NT2/D1 (cell line): Measurements from ENCODE around the gene RPL19.

ENCODE experiments used
- DNase-seq: peaks from one replicate; pipeline ENCODE4 v3.0.0-alpha.2; 2011; ENCODE audit warnings: low read depth, low spot score
- H3K27me3 ChIP-seq: 2 replicates; pipeline ENCODE4 v1.6.0; 2011; ENCODE audit warnings: mild to moderate bottlenecking; ENCODE audit not compliant: insufficient read length, insufficient read depth
- H3K36me3 ChIP-seq: 2 replicates; pipeline ENCODE4 v1.6.1; 2011; ENCODE audit warnings: mild to moderate bottlenecking, low read length, mixed read lengths; ENCODE audit not compliant: insufficient read depth, insufficient read length
- H3K4me1 ChIP-seq: 2 replicates; pipeline ENCODE4 v1.5.1; 2011; ENCODE audit not compliant: insufficient read depth, insufficient read length
- H3K4me3 ChIP-seq: 2 replicates; pipeline ENCODE4 v1.5.1; 2011; ENCODE audit warnings: low read depth; ENCODE audit not compliant: insufficient read length
- H3K9ac ChIP-seq: 2 replicates; pipeline ENCODE4 v1.6.0; 2011; ENCODE audit warnings: low read depth; ENCODE audit not compliant: insufficient read length
- H3K9me3 ChIP-seq: 2 replicates; pipeline ENCODE4 v1.5.1; 2011; ENCODE audit warnings: mild to moderate bottlenecking, low read length; ENCODE audit not compliant: insufficient read depth
- SUZ12 ChIP-seq: IDR thresholded peaks from 2 replicates; pipeline ENCODE4 v1.6.1; 2011; ENCODE audit not compliant: insufficient read length, insufficient read depth; ENCODE audit errors: extremely low read depth
- YY1 ChIP-seq: IDR thresholded peaks from 2 replicates; pipeline ENCODE4 v1.6.1; 2011; ENCODE audit not compliant: insufficient read length, insufficient read depth
- ZNF274 ChIP-seq: IDR thresholded peaks from 2 replicates; pipeline ENCODE4 v1.6.1; 2011; ENCODE audit warnings: mild to moderate bottlenecking, low read depth, low read length

RPL19 gene

GRCh38 chr17:39225308-39225958, 25.4 kb downstream of the RPL19 start, which contains the start of gene STAC2:
TSS of gene STAC2 (minus strand) at chr17:39225945. CDS start at chr17:39225502, 443 bp downstream.
- Histone ChIP-seq H3K27me3 (peaks cover 48% of the 10 kb centered on the region), H3K4me3 (peak within 1 kb of the TSS; percentile 60), H3K36me3 (no peaks in the 10 kb centered on the region), H3K9ac (peak within 1 kb of the TSS; percentile 25), H3K9me3 (no peaks in the 10 kb centered on the region), H3K4me1 (peaks cover 19% of the 10 kb centered on the region)
- TF ChIP-seq SUZ12 (no peak), YY1 (no peak)
- no peak for DNase-seq

DNA sequence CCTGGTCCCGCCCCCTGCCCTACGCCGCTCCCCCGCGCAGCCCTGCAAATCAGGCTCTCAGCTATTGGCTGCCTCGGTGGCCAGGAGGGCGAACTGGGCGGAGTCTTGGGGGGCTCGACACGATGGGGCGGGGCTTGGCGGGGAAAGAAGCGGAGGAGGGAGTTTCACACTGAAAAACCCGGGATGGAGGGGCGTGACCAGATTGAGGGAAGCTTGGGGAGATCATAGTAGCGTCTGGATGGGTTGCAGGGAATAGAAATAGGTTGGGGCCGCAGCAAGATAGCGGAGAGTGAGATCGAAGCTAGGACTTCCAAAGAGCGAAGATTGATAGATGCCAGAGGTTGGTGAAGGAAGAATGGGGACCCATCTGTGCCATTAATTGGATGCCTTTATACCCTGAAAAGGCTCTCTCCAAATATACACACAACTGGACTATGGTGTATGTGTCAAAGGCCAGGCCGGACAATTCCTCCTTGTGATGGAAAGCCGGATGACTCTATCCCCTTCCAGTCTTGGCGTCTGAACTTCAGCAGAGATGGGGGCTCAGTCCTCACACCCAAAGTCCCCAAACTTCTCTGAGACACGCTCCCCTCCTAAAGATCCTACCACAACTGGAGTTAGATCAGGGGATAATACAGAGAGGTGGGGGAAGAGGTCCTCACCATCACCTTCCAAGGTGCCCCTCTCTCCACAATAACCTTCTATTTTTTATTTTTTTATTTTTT, 26.0 kb downstream of the RPL19 start:
- Histone ChIP-seq H3K27me3 (peaks cover 48% of the 10 kb centered on the region), H3K9ac (peak overlapping the region; percentile 6), H3K36me3 (no peaks in the 10 kb centered on the region), H3K4me3 (no peak overlapping the region), H3K4me1 (peaks cover 21% of the 10 kb centered on the region), H3K9me3 (no peaks in the 10 kb centered on the region)
- TF ChIP-seq ZNF274 = no peak
- TF ChIP-seq YY1 = no peak
- TF ChIP-seq SUZ12 = no peak
- DNase-seq = peak; percentile 76

GRCh38 chr17:39227364-39227919, 27.4 kb downstream of the RPL19 start:
- H3K36me3 ChIP-seq = no peaks in the 10 kb centered on the region
- peaks cover 24% of the 10 kb centered on the region for H3K4me1 ChIP-seq
- no peak for TF ChIP-seq SUZ12
- TF ChIP-seq YY1 = no peak
- no peak for TF ChIP-seq ZNF274
- peaks cover 41% of the 10 kb centered on the region for H3K27me3 ChIP-seq
- no peak overlapping the region for H3K4me3 ChIP-seq
- H3K9ac ChIP-seq = no peak overlapping the region
- H3K9me3 ChIP-seq = no peaks in the 10 kb centered on the region
- DNase-seq = no peak

DNA sequence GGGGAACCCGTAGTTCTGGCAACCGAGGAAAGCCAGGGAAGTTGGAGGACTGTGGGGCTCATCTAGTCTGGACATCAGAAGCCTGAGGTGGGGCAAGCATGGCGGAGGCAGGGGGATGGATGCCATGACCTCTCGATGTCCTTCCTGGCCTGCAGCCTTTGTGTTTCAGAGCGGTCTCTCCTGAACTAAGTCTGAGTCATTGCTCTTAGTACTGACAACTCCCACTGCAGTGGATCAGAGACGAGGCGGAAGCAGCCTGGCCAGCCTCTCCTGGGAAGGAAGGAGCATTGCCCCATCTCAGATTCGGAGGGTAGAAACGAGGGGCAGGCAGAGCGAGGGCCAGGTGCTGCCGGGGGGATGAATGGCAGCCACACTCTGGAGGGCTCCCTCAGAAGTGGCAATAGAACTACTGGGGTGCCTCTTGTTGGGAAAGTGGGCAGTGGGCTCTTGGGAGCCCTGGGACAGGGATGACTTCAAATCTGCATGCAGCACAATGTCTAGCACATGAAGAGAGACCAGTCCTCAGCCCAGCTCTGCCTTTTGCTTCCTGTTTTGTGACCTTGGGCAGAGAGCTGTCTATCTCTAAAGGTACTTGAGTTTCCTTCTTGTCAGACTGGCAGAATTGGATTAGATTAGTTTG, 29.3 kb downstream of the RPL19 start:
- H3K4me1 ChIP-seq = peaks cover 12% of the 10 kb centered on the region
- TF ChIP-seq ZNF274 (no peak), SUZ12 (no peak), YY1 (no peak)
- no peak overlapping the region for H3K4me3 ChIP-seq
- H3K9me3 ChIP-seq = no peaks in the 10 kb centered on the region
- no peaks in the 10 kb centered on the region for H3K36me3 ChIP-seq
- no peak for DNase-seq
- no peak overlapping the region for H3K9ac ChIP-seq
- peaks cover 21% of the 10 kb centered on the region for H3K27me3 ChIP-seq

- H3K4me1 ChIP-seq = peaks cover 12% of the 10 kb centered on the region
- H3K27me3 ChIP-seq = peaks cover 12% of the 10 kb centered on the region
- DNase-seq = no peak
Observed at GRCh38 chr17:39230361-39230760, 30.3 kb downstream of the RPL19 start.

GRCh38 chr17:39231091-39231561, 31.0 kb downstream of the RPL19 start:
- TF ChIP-seq YY1 (no peak), SUZ12 (no peak), ZNF274 (no peak)
- no peak for DNase-seq
- Histone ChIP-seq H3K4me1 (peaks cover 14% of the 10 kb centered on the region), H3K4me3 (no peak overlapping the region), H3K36me3 (no peaks in the 10 kb centered on the region), H3K27me3 (peaks cover 7% of the 10 kb centered on the region), H3K9ac (peak overlapping the region; percentile 12), H3K9me3 (no peaks in the 10 kb centered on the region)

More at GRCh38 chr17:39230361-39230760, 30.3 kb downstream of the RPL19 start:
- Histone ChIP-seq H3K4me3 (no peak overlapping the region), H3K9ac (peak overlapping the region; percentile 12), H3K9me3 (no peaks in the 10 kb centered on the region), H3K36me3 (no peaks in the 10 kb centered on the region)
- TF ChIP-seq ZNF274 (no peak), YY1 (no peak), SUZ12 (no peak)
